NCI-H446 (cell line): ENCODE results near the gene C20orf173.
"Not testable (repeated sequence)": the region's sequence is repeated elsewhere in the genome, so short reads cannot be mapped to it uniquely, and the experiment has no call there.

Source experiments
- DNase-seq, 2 experiments: peaks; one replicate each; lab custom pipeline; 2025; lab: John Stamatoyannopoulos, UW

C20orf173 gene

GRCh38 chr20:35546127-35546526, 16.7 kb upstream of the C20orf173 start:
- DNase-seq: no peak

- DNase-seq: peak in 1 of 2 experiments; percentile 10
Observed at GRCh38 chr20:35544941-35545340, 15.5 kb upstream of the C20orf173 start.

GRCh38 chr20:35544436-35544835, 15.0 kb upstream of the C20orf173 start:
- DNase-seq: no peak

- DNase-seq: no peak
Observed at GRCh38 chr20:35542990-35543389, 13.5 kb upstream of the C20orf173 start.

GRCh38 chr20:35541783-35542662, 12.6 kb upstream of the C20orf173 start, which contains the start of gene ERGIC3:
Gene ERGIC3 (plus strand): TSS chr20:35542078. CDS start chr20:35542098, 20 bp downstream.
- DNase-seq: peak; percentile 92 to 97

GRCh38 chr20:35541118-35541782, 11.8 kb upstream of the C20orf173 start:
- no peak for DNase-seq

- peak; percentile 27 to 80 for DNase-seq
Observed at GRCh38 chr20:35539756-35540212, 10.3 kb upstream of the C20orf173 start.

GRCh38 chr20:35527122-35527769, 2.2 kb downstream of the C20orf173 start:
- DNase-seq: no peak

GRCh38 chr20:35525639-35526038, 3.8 kb downstream of the C20orf173 start:
- no peak for DNase-seq

- DNase-seq: no peak
Observed at GRCh38 chr20:35523298-35523888, 6.1 kb downstream of the C20orf173 start.

- DNase-seq: no peak
Observed at GRCh38 chr20:35518955-35519354, 10.5 kb downstream of the C20orf173 start.

- DNase-seq: not testable (repeated sequence)
Observed at GRCh38 chr20:35517767-35518166, 11.7 kb downstream of the C20orf173 start.

GRCh38 chr20:35517125-35517524, 12.3 kb downstream of the C20orf173 start:
- no peak for DNase-seq

- DNase-seq: no peak
Observed at GRCh38 chr20:35515949-35516645, 13.4 kb downstream of the C20orf173 start.

- no peak for DNase-seq
Observed at GRCh38 chr20:35515341-35515740, 14.1 kb downstream of the C20orf173 start.

- no peak for DNase-seq
Observed at GRCh38 chr20:35514371-35514932, 15.0 kb downstream of the C20orf173 start.

GRCh38 chr20:35511814-35512420, 17.5 kb downstream of the C20orf173 start:
- peak in 1 of 2 experiments; percentile 38 for DNase-seq

- no peak for DNase-seq
Observed at GRCh38 chr20:35510951-35511735, 18.3 kb downstream of the C20orf173 start.

- no peak for DNase-seq
Observed at GRCh38 chr20:35508493-35509218, 20.8 kb downstream of the C20orf173 start.
